Measurements from ENCODE around the gene KCNIP2. TPM values are rescaled to one million over a fixed set of nuclear protein-coding genes. Genes with fewer than 3 reads are reported as not detected.

The KCNIP2 gene
- polyA plus RNA-seq, 2 donors: 0.67 to 1.6 TPM

DNA sequence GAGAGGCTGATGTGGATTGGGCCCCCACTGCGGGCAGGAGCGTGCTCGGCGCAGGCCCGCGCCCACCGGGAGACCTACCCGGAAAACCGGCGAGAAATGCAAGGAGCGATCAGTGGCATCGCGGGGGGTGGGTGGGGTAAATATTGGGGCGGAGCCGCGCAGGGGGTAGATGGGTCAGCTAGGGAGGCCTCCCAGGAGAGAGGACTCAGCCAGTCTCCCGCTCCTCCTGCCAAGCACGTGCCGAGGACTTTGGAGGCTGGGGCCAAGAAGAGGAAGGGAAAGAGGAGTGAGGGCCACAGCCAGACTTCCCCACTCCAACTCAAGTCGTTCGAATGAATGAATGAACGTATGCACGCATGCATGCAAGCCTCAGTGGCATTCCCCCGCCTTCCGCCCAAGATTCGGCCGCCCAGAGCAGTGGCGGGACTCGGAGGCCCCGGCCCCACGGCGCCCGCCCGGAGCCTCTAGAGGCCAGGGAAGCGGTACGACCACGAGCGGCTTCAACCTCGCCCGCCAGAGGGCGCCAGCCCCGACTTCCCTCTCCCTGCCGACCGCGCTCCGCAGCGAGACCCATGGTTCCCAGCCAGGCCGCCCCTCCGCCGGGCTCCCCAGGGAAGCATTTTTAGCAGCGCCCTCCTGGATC is 63.9 kb downstream of the KCNIP2 start:
- Histone ChIP-seq H3K36me3 (ENCODE audit: control insufficient read depth in 2 of 2, insufficient read depth in 2 of 2, low read length in 1 of 2) (no peaks in the 10 kb centered on the region), H3K4me1 (ENCODE audit: control insufficient read depth in 2 of 2, insufficient read depth in 2 of 2, low read length in 1 of 2) (peaks cover 16 to 23% of the 10 kb centered on the region in 2 donors), H3K9me3 (ENCODE audit: control insufficient read depth in 2 of 2, insufficient read depth in 1 of 2, low read depth in 1 of 2, low read length in 1 of 2) (no peaks in the 10 kb centered on the region), H3K27me3 (ENCODE audit: control insufficient read depth in 1 of 2, insufficient read depth in 2 of 2, low read length in 2 of 2) (peaks cover 0 to 23% of the 10 kb centered on the region in 2 donors), H3K4me3 (ENCODE audit: low read depth in 1 of 2, low read length in 2 of 2) (peak overlapping the region; percentile 45 to 48), H3K27ac (ENCODE audit: low read depth in 2 of 2, low read length in 1 of 2) (no peak overlapping the region)
- 1 to 2% methylated on average over 40 to 51 of the region's 51 CpGs for WGBS, 2 donors

DNA sequence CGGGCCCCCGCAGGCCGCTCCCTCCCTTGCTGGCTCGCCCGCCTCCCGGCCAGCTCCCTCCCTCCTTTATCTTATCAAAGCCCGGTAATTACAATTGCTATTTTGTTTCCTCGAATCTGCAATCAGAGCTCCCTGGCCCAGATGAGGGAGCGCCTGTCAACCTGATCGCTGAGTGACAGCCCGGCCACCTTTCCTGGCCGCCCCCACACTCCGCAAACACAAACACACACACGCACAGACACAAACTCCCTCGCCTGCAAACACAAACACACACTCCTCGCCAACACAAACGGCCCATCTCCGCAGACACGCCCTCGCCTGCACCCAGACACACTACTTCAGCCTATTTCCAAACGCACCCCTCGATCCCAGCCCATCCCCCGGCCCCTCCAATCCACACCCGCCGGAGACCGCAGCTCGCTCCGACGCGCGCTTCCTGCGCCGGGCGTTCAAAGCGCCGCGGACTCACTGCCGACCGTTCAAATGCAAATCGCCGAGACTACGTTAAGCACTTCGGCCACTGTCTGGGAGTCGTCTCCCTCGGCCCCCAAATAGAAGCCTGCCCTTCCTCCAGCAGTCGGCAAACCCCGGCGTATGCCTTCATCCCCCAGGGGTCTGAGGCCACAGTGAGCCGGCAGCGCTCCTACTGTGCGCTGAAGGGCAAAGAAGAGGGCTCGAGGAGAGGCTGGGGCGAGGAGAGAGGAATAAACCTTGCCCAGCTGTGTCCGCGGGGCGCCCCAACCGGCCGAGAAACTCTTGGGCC is 64.6 kb downstream of the KCNIP2 start:
- H3K27ac ChIP-seq (ENCODE audit: low read depth in 2 of 2, low read length in 1 of 2): no peak overlapping the region
- H3K9me3 ChIP-seq (ENCODE audit: control insufficient read depth in 2 of 2, insufficient read depth in 1 of 2, low read depth in 1 of 2, low read length in 1 of 2): no peaks in the 10 kb centered on the region
- H3K4me1 ChIP-seq (ENCODE audit: control insufficient read depth in 2 of 2, insufficient read depth in 2 of 2, low read length in 1 of 2): peaks cover 16 to 25% of the 10 kb centered on the region in 2 donors
- peak overlapping the region; percentile 45 to 48 for H3K4me3 ChIP-seq (ENCODE audit: low read depth in 1 of 2, low read length in 2 of 2)
- WGBS, 2 donors: 4 to 5% methylated on average over 57 to 58 of the region's 58 CpGs
- H3K27me3 ChIP-seq (ENCODE audit: control insufficient read depth in 1 of 2, insufficient read depth in 2 of 2, low read length in 2 of 2): peaks cover 0 to 28% of the 10 kb centered on the region in 2 donors
- H3K36me3 ChIP-seq (ENCODE audit: control insufficient read depth in 2 of 2, insufficient read depth in 2 of 2, low read length in 1 of 2): no peaks in the 10 kb centered on the region

DNA sequence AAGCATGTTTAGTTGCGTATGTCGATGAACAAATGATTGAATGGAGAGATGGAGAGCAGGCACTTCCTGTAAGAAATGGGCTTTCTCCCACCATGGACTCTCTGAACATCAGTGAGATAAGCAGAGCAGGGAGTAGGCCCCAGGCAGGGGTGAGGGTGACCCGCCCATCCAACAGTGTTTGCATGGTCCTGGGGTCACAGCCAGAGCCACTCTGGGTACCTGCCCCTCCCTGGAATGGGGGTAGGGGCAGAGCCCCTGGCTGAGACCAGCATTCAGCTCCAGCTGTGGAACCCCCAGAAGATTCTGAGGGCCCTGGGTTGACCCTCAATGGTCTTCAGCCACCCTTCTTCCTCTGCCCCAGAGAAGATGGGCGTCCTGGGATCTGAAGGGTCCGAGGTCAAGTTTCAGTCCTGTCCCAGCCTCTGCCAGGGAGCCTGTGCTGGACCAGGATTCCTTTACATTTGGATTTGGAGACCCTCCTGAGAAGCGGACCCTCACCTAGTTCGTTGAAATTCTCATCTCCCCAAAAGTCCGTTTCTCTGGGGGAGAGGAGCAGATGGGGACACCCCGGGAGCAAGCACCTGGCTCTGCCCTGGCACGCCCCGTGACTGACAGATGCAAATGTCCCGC is 65.3 kb downstream of the KCNIP2 start:
- Histone ChIP-seq H3K4me1 (ENCODE audit: control insufficient read depth in 2 of 2, insufficient read depth in 2 of 2, low read length in 1 of 2) (peaks cover 16 to 22% of the 10 kb centered on the region in 2 donors), H3K27me3 (ENCODE audit: control insufficient read depth in 1 of 2, insufficient read depth in 2 of 2, low read length in 2 of 2) (peaks cover 0 to 28% of the 10 kb centered on the region in 2 donors), H3K9me3 (ENCODE audit: control insufficient read depth in 2 of 2, insufficient read depth in 1 of 2, low read depth in 1 of 2, low read length in 1 of 2) (no peaks in the 10 kb centered on the region), H3K4me3 (ENCODE audit: low read depth in 1 of 2, low read length in 2 of 2) (no peak overlapping the region), H3K27ac (ENCODE audit: low read depth in 2 of 2, low read length in 1 of 2) (no peak overlapping the region), H3K36me3 (ENCODE audit: control insufficient read depth in 2 of 2, insufficient read depth in 2 of 2, low read length in 1 of 2) (no peaks in the 10 kb centered on the region)
- WGBS, 2 donors: 60 to 62% methylated on average over 12 of the region's 12 CpGs

DNA sequence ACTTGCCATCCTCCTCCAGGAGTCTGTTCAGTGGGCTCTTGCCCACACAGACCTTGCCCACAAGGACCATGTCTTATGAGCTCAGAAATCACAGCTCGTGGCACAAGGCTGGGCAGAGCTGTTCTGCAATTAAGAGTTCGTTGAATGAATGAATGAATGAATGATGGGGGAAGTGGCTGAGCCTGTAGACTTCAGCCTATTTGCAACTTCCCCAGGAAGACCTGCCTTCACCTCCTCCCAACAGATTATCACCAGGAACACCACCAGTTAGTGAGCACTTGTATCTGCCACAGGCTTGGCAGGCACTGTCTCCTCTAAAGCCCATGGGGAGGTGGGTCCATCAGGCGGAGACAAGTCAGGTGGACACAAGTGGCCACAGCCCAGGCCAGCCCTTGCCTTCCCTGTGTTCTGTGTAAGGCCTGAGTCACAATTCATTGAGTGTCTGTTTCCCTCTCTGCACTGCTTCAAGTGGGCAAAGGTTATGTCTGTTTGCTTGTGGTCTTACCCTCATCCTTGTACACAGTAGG is 65.9 kb downstream of the KCNIP2 start:
- H3K36me3 ChIP-seq (ENCODE audit: control insufficient read depth in 2 of 2, insufficient read depth in 2 of 2, low read length in 1 of 2): no peaks in the 10 kb centered on the region
- no peak overlapping the region for H3K27ac ChIP-seq (ENCODE audit: low read depth in 2 of 2, low read length in 1 of 2)
- peaks cover 15 to 19% of the 10 kb centered on the region in 2 donors for H3K4me1 ChIP-seq (ENCODE audit: control insufficient read depth in 2 of 2, insufficient read depth in 2 of 2, low read length in 1 of 2)
- no peaks in the 10 kb centered on the region for H3K9me3 ChIP-seq (ENCODE audit: control insufficient read depth in 2 of 2, insufficient read depth in 1 of 2, low read depth in 1 of 2, low read length in 1 of 2)
- no peak overlapping the region for H3K4me3 ChIP-seq (ENCODE audit: low read depth in 1 of 2, low read length in 2 of 2)
- WGBS, 2 donors: 93 to 95% methylated on average over 3 of the region's 3 CpGs
- H3K27me3 ChIP-seq (ENCODE audit: control insufficient read depth in 1 of 2, insufficient read depth in 2 of 2, low read length in 2 of 2): peaks cover 0 to 32% of the 10 kb centered on the region in 2 donors

DNA sequence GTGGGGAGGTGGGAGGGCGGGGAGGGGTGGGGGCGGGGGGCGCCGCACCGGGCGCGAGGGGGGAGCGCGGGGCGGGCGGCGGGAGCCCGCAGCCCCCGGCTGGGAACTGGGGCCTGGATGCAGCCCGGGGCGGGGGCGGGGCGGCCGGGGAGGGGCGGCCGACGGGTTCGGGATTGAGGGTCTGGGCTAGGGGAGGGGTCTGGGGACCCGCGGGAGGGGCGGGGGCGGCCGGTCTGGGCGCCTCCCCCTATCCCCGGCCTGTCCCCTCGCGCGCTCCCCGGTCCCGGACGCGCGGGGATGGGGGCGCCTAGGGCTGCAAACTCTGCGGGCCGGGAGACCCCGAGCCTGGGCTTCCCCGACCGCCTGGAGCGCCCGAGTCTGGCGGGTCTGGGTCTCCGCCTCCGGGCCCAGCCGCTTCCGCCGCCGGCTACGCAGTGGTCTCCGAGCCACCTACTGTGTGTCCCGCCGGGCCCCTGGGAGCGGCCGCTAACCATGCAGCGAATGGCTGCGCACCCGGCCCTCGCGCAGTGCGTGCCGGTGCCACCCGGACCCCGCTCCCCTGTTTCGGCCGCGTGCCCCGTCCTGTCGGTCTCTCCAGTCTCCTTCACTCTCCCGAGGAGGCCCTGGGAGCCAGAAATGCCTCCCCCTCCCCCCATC is 67.3 kb downstream of the KCNIP2 start:
- Histone ChIP-seq H3K4me1 (ENCODE audit: control insufficient read depth in 2 of 2, insufficient read depth in 2 of 2, low read length in 1 of 2) (peaks cover 9 to 13% of the 10 kb centered on the region in 2 donors), H3K4me3 (ENCODE audit: low read depth in 1 of 2, low read length in 2 of 2) (peak overlapping the region in 1 of 2 donors; percentile 40), H3K27me3 (ENCODE audit: control insufficient read depth in 1 of 2, insufficient read depth in 2 of 2, low read length in 2 of 2) (peaks cover 0 to 34% of the 10 kb centered on the region in 2 donors), H3K36me3 (ENCODE audit: control insufficient read depth in 2 of 2, insufficient read depth in 2 of 2, low read length in 1 of 2) (no peaks in the 10 kb centered on the region), H3K9me3 (ENCODE audit: control insufficient read depth in 2 of 2, insufficient read depth in 1 of 2, low read depth in 1 of 2, low read length in 1 of 2) (no peaks in the 10 kb centered on the region), H3K27ac (ENCODE audit: low read depth in 2 of 2, low read length in 1 of 2) (no peak overlapping the region)
- WGBS, 2 donors: 6 to 13% methylated on average over 30 to 72 of the region's 74 CpGs

Other genes with a start within 250 kb of the KCNIP2 start
- 10 to 100 TPM; 27.0 to 31.1 TPM for gene FBXW4, start 148.6 kb downstream of the KCNIP2 start, polyA plus RNA-seq
- gene FGF8, start 67.7 kb downstream of the KCNIP2 start, polyA plus RNA-seq: not detected
- 10 to 100 TPM; 13.3 to 39.2 TPM for gene NPM3, start 60.4 kb downstream of the KCNIP2 start, polyA plus RNA-seq
- 10 to 100 TPM; 40.0 to 47.1 TPM for gene OGA, start 25.4 kb downstream of the KCNIP2 start, polyA plus RNA-seq
- gene ARMH3, start 212.4 kb upstream of the KCNIP2 start, polyA plus RNA-seq: 10 to 100 TPM; 13.1 to 16.3 TPM
- 10 to 100 TPM in 1 of 2 donors, 1 to 10 TPM in 1; 9.4 to 12.5 TPM for gene HPS6, start 221.5 kb upstream of the KCNIP2 start, polyA plus RNA-seq